KBM-7 (cell line): ENCODE results near the gene FBP1.
"Not testable (repeated sequence)": the region's sequence is repeated elsewhere in the genome, so short reads cannot be mapped to it uniquely, and the experiment has no call there.

ENCODE experiments used
- DNase-seq: peaks from one replicate; pipeline ENCODE4 v3.0.0-alpha.2; 2015
- in situ Hi-C: fragments of 300-500 bp; cut with MboI; formaldehyde crosslinking; loops from 2 replicates; pipeline ENCODE4 v1.14.3; 2020; ENCODE audit warnings: low sequenced_read_pairs, low pct_unique_long_range_greater_than_20kb, mixed read lengths

FBP1 gene

GRCh38 chr9:94625835-94626234 is 13.5 kb downstream of the FBP1 start:
- in situ Hi-C loops: no loop called here
- DNase-seq: no peak

- DNase-seq: no peak
- in situ Hi-C loops: no loop called here
Measured at GRCh38 chr9:94624629-94625028, 14.7 kb downstream of the FBP1 start.

GRCh38 chr9:94623253-94623652 is 16.1 kb downstream of the FBP1 start:
- in situ Hi-C loops: no loop called here
- peak; percentile 56 for DNase-seq

- in situ Hi-C loops: no loop called here
Measured at GRCh38 chr9:94622087-94622800, 17.1 kb downstream of the FBP1 start.

DNA sequence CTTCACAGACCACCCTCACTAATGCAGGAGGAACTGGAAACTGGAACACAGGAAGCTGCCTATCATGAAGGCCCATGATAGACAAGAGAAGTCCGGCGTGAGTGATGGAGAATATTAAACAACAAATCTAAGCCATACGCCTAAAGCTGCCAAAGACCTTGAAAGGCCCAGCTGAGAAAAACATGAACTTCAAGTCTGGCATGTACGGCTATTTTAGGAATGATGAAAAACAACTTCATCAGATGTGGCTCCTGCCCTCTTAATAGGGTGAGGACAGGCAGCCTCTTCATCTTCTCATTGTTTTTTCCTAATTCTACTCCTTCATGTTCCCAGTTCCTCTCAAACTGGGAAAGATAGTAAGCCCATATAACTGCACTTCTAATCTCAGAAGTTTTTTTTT is 20.3 kb downstream of the FBP1 start:
- no peak for DNase-seq
- in situ Hi-C loops: no loop called here

More at GRCh38 chr9:94622087-94622800, 17.1 kb downstream of the FBP1 start:
- DNase-seq: no peak

GRCh38 chr9:94613003-94613402 is 26.3 kb downstream of the FBP1 start:
- peak; percentile 12 for DNase-seq
- in situ Hi-C loops: no loop called here

- in situ Hi-C loops: no loop called here
- DNase-seq: no peak
Measured at GRCh38 chr9:94612071-94612470, 27.2 kb downstream of the FBP1 start.

DNA sequence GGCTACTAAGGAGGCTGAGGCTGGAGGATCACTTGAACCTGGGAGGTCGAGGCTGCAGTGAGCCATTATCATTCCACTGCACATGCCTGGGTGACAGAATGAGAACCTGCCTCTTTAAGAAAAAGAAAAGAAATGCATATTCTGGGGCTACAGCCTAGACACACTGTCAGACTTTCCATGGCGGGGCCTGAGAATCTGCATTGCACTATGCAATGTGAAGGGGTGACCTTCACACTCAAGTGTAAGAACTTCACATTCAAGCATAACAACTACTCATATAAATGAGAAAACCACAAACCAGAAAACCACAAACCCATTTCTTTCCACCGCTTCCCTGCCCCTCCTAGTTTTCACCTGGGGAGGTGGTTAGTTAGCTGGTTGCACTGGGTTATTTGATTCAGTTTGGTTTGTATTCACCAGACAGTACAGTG is 27.7 kb downstream of the FBP1 start:
- DNase-seq: peak; percentile 27
- in situ Hi-C loops: no loop called here

- in situ Hi-C loops: no loop called here
- DNase-seq: no peak
Measured at GRCh38 chr9:94610181-94610606, 29.1 kb downstream of the FBP1 start.

DNA sequence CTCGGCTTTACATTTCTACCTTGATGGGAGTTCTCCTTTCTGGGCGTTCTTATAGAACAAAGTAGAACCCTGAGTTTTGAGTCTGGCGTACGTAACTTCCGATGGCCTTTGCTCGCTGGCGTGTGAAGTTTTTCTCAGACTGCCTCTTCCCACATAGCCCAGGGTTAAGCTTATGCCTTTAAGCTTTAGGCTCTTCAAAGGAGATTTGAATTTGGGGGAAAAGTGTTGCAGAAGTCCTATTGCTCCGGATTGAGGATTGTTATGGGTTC is 32.0 kb downstream of the FBP1 start:
- DNase-seq: no peak
- in situ Hi-C loops: no loop called here

DNA sequence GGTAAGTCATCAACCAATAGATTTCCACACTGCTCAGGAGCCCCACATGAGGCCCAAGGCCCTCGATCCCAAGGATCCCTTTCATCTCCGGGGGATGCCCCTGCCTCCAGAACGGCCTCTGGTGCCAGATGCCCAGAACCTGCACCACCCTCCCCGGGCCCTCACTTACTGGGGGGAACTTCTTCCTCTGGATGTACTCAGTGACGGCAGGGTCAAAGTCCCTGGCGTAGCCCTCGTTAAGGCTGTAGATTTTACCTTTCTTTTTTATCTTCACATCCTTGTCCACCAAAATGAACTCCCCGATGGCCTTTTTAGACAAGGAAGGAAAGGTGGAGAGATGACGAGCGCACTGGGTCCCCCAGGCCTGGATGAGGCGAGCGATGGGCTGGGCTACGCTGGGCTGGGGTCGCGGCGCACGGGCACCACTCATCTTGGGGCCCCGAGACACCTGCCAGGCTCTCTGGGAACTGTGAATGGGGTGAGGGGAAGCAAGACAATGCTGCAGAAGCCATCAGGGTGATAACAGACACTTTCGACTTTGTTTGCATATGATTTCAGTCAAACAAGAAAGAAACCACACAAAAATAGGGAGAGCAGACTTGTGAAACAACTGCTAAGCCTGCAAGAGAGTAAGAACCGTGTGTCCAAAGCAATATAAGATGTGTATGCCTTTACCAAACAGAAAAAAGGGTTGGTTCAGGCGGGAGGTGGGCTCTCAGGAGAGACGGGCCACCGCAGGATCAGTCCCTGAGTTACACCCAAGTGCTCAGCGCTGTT is 32.5 kb downstream of the FBP1 start:
- DNase-seq: no peak

DNA sequence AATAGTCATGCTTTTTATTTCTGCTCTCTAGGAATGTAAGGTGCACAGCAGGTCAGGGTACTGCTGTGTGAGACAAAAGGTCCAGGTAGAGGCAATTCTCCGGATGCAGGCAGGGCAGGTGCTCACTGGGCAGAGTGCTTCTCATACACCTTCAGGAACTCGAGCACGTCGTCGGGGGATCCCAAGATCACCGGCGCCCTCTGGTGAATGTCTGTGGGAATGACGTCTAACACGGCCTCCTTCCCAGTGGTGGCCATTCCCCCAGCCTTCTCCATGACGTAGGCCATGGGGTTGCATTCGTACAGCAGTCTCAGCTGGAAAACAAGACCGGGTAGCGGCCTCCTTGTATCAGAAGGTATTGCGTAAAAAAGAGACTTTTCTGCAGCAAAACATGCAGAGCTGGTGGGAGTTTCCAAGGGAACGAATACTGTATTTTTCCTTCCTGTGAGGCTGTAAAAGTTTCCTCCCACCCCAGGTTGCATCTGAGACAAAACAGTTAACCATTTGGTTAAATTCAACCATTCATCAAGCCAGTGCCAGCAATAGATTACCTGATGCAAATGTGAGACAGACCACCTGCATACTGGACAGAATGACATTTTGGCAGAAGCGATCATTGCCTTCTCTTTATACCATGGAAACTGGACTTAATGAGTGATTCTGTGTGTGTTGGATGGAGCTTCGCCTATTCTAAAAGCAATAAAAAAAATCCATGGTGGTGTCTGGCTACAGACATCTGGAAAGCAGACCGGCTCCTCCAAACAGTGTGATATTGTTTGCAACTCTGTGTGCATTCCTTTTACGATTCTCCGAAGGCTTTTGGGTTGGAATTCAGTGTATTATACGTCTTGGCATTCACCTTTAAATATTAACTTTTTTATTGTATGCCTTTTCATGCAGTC is 35.8 kb downstream of the FBP1 start:
- in situ Hi-C loops: no loop called here
- DNase-seq: peak; percentile 62

More for the DNA sequence above, 32.5 kb downstream of the FBP1 start:
- in situ Hi-C loops: no loop called here

GRCh38 chr9:94602666-94603065 is 36.7 kb downstream of the FBP1 start:
- in situ Hi-C loops: no loop called here
- DNase-seq: no peak

- in situ Hi-C loops: no loop called here
- no peak for DNase-seq
Measured at GRCh38 chr9:94600715-94601114, 38.6 kb downstream of the FBP1 start.

GRCh38 chr9:94600258-94600657 is 39.1 kb downstream of the FBP1 start:
- no peak for DNase-seq
- in situ Hi-C loops: no loop called here

- in situ Hi-C loops: no loop called here
- DNase-seq: no peak
Measured at GRCh38 chr9:94599102-94599501, 40.2 kb downstream of the FBP1 start.

- in situ Hi-C loops: no loop called here
Measured at GRCh38 chr9:94593459-94594345, 45.6 kb downstream of the FBP1 start, which contains the start of gene FBP2. FBP2 (minus strand) TSS chr9:94593824; CDS start chr9:94593726, 98 bp downstream.

DNA sequence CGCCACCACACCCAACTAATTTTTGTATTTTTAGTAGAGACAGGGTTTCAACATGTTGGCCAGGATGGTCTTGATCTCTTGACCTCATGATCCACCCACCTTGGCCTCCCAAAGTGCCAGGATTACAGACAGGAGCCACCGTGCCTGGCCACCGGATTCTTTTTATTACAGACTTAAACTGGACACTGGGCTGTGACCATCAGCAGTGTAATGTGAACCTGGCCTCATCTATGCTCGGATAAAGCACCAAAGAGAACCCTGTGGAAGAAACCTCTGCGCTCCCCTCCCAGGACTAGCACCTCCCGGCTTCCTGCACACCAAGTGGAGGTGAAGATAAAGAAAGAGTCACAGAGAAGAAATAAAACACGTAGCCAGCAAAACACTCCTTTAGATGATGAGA is 46.6 kb downstream of the FBP1 start:
- DNase-seq, in situ Hi-C loops: not testable (repeated sequence)

More at GRCh38 chr9:94593459-94594345, 45.6 kb downstream of the FBP1 start, which contains the start of gene FBP2:
- DNase-seq: no peak

DNA sequence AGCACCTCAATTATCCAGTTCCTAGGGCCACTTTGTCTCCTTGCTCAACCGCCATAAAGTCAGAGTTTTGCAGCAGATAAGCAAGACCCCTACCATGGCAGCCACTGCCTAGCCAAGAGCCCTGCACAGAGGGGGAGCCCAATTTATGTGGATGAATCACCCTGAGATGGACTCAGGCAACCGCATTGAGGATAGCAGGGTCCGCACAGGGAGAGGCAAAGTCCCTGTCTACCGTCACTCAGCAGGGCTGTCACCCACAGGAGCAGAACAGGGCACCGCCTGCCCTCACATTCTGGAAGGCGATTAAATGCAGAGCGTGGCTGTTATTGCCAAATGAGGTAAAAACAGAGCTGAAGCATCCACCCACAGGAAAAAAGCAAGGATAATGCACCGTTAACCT is 47.4 kb downstream of the FBP1 start:
- in situ Hi-C loops: no loop called here
- DNase-seq: no peak
